PC-9 (cell line): ENCODE data around the gene GPR143. TPM values are rescaled to one million over a fixed set of nuclear protein-coding genes. Genes with fewer than 3 reads are reported as not detected.
A peak's percentile ranks its signal among the peaks of the same experiment; 100 is the strongest.

ENCODE experiments used
- BruUV-seq: library from RNA; stranded (reverse); fragments of 400-500 nt; replicated peaks from 2 replicates; lab custom pipeline; 2021; lab: Mats Ljungman, UMichigan
- CTCF ChIA-PET: fragments of 300-600 bp; sonication (Branson Sonifier 250); formaldehyde crosslinking; loops from one replicate; lab custom pipeline; 2022; ENCODE audit warnings: antibody characterized with exemption; lab: Charles Lee
- POLR2A ChIA-PET: fragments of 300-600 bp; sonication (Branson Sonifier 250); formaldehyde crosslinking; loops from one replicate; lab custom pipeline; 2022; ENCODE audit warnings: antibody characterized with exemption; ENCODE audit not compliant: unreplicated experiment; lab: Charles Lee
- DNase-seq, 2 experiments: peaks; one replicate each; pipeline versions ENCODE4 v3.0.0 to v3.0.0-alpha.2; 2015 to 2022; ENCODE audit warnings: mixed read lengths in 1 of 2
- H2AFZ ChIP-seq: fragments of 200-600 bp; sonication (generic); 2 replicates; pipeline ENCODE4 v1.8.1; 2017; ENCODE audit warnings: antibody characterized with exemption
- H3F3A ChIP-seq: fragments of 200-600 bp; sonication (generic); 2 replicates; pipeline ENCODE4 v1.8.1; 2017; ENCODE audit warnings: antibody characterized with exemption, mild to moderate bottlenecking, low read depth; ENCODE audit not compliant: insufficient read depth
- H3K27ac ChIP-seq: fragments of 200-600 bp; sonication (generic); 2 replicates; pipeline ENCODE4 v1.6.1; 2016; ENCODE audit warnings: mixed run types
- H3K27me3 ChIP-seq: fragments of 200-600 bp; sonication (generic); 2 replicates; pipeline ENCODE4 v1.6.1; 2016; ENCODE audit warnings: low read depth, mixed run types; ENCODE audit not compliant: insufficient read depth
- H3K36me3 ChIP-seq: fragments of 200-600 bp; sonication (generic); 2 replicates; pipeline ENCODE4 v1.6.1; 2016; ENCODE audit warnings: low read depth, mixed run types
- H3K4me1 ChIP-seq: fragments of 200-600 bp; sonication (generic); replicated peaks from 2 replicates; pipeline ENCODE4 v1.6.1; 2016; ENCODE audit warnings: mixed run types; ENCODE audit not compliant: insufficient read depth
- H3K4me2 ChIP-seq: fragments of 200-600 bp; sonication (generic); 2 replicates; pipeline ENCODE4 v1.6.1; 2017; ENCODE audit warnings: mixed run types
- H3K4me3 ChIP-seq: fragments of 200-600 bp; sonication (generic); 2 replicates; pipeline ENCODE4 v1.6.1; 2016; ENCODE audit warnings: mixed run types
- H3K79me2 ChIP-seq: fragments of 200-600 bp; sonication (generic); 2 replicates; pipeline ENCODE4 v1.6.1; 2017; ENCODE audit warnings: low read depth, mixed run types
- H3K9me2 ChIP-seq: fragments of 200-600 bp; sonication (generic); 2 replicates; pipeline ENCODE4 v1.8.1; 2017; ENCODE audit warnings: mild to moderate bottlenecking; ENCODE audit not compliant: insufficient read depth
- H3K9me3 ChIP-seq: fragments of 200-600 bp; sonication (generic); 2 replicates; pipeline ENCODE4 v1.8.1; 2016; ENCODE audit warnings: low read depth; ENCODE audit not compliant: insufficient read depth
- H4K20me1 ChIP-seq: fragments of 200-600 bp; sonication (generic); 2 replicates; pipeline ENCODE4 v1.8.1; 2017; ENCODE audit not compliant: insufficient read depth
- CTCF ChIP-seq: fragments of 200-600 bp; sonication (generic); conservative IDR thresholded peaks from 2 replicates; pipeline ENCODE4 v1.6.1; 2017; ENCODE audit warnings: mixed run types, antibody characterized with exemption, mild to moderate bottlenecking, moderate library complexity
- EZH2 ChIP-seq: fragments of 200-600 bp; sonication (generic); IDR thresholded peaks from 2 replicates; pipeline ENCODE4 v1.8.0; 2017; ENCODE audit warnings: antibody characterized with exemption, low read depth
- intact Hi-C: fragments of 100-400 bp; cut with micrococcal nuclease; formaldehyde crosslinking; loops from one replicate; pipeline ENCODE4 v1.10.0; 2022; ENCODE audit not compliant: unreplicated experiment
- total RNA-seq: library from RNA; stranded (reverse); gene quantifications from 2 replicates; pipeline ENCODE4 v1.2.3, GENCODE V29; 2021

GPR143 gene
- total RNA-seq, 1 experiment from 2014 or later = not detected

GRCh38 chrX:9708923-9709553, 56.6 kb downstream of the GPR143 start:
- 0 out of 2 replicates have a peak overlapping the region, but pooled peaks have one; percentile 12 for H3K27ac ChIP-seq
- ChIA-PET POLR2A (no interaction called here), CTCF (no interaction called here)
- no peak overlapping the region for H3K4me3 ChIP-seq
- DNase-seq = peak; percentile 58 to 72
- peaks cover 9% of the 10 kb centered on the region; the same call in 1 of the 2 replicates for H3K36me3 ChIP-seq
- H3K4me1 ChIP-seq = peaks cover 13% of the 10 kb centered on the region
- no peaks in the 10 kb centered on the region for H3F3A ChIP-seq
- no TSS peak for BruUV-seq
- no peaks in the 10 kb centered on the region for H3K9me2 ChIP-seq
- H3K9me3 ChIP-seq = no peaks in the 10 kb centered on the region
- TF ChIP-seq EZH2 (no peak), CTCF (peak; percentile 84)
- H3K4me2 ChIP-seq = peak overlapping the region; percentile 53
- no peak overlapping the region for H2AFZ ChIP-seq
- H3K27me3 ChIP-seq = no peaks in the 10 kb centered on the region
- H3K79me2 ChIP-seq = no peaks in the 10 kb centered on the region
- no peaks in the 10 kb centered on the region for H4K20me1 ChIP-seq
- intact Hi-C loops = loop anchor here (2.0 to 10.0 kb wide), 4 partner anchors 247 to 964 kb away; no protein-coding TSS in a partner anchor

DNA sequence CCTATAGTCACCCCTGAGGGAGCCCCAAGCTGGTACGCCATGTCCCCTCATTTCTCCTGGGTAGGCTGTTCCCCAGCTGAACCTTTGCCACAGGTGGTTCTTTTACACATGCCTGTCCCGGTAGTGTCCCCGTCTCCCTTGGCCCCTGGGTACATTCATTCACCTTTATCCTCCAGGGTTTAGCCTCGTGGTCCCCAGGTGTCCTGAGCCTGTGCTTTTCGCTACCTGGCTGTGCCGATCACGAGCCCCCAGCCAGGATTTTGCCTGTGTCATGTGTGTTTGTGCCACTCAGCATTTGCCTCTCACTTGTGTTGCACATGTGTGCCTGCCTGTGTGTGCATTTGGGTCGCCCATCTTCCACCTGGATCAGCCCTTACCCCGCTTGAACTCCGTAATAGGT, 57.6 kb downstream of the GPR143 start:
- TF ChIP-seq CTCF (no peak), EZH2 (no peak)
- Histone ChIP-seq H3K36me3 (peaks cover 9% of the 10 kb centered on the region; the same call in 1 of the 2 replicates), H2AFZ (no peak overlapping the region), H3K27me3 (no peaks in the 10 kb centered on the region), H3K4me1 (peaks cover 13% of the 10 kb centered on the region), H3K27ac (no peak overlapping the region), H3F3A (no peaks in the 10 kb centered on the region), H3K79me2 (no peaks in the 10 kb centered on the region), H4K20me1 (no peaks in the 10 kb centered on the region), H3K4me2 (peak overlapping the region; percentile 53; the same call in 1 of the 2 replicates), H3K9me2 (no peaks in the 10 kb centered on the region), H3K4me3 (no peak overlapping the region), H3K9me3 (no peaks in the 10 kb centered on the region)
- no TSS peak for BruUV-seq
- intact Hi-C loops = loop anchor here (2.0 to 10.0 kb wide), 4 partner anchors 246 to 963 kb away; no protein-coding TSS in a partner anchor
- no peak for DNase-seq
- POLR2A ChIA-PET = no interaction called here
- CTCF ChIA-PET = interaction anchor here (0.6 kb wide), 1 partner anchor 737 kb away, joined by 3 read pairs; no protein-coding TSS in a partner anchor

DNA sequence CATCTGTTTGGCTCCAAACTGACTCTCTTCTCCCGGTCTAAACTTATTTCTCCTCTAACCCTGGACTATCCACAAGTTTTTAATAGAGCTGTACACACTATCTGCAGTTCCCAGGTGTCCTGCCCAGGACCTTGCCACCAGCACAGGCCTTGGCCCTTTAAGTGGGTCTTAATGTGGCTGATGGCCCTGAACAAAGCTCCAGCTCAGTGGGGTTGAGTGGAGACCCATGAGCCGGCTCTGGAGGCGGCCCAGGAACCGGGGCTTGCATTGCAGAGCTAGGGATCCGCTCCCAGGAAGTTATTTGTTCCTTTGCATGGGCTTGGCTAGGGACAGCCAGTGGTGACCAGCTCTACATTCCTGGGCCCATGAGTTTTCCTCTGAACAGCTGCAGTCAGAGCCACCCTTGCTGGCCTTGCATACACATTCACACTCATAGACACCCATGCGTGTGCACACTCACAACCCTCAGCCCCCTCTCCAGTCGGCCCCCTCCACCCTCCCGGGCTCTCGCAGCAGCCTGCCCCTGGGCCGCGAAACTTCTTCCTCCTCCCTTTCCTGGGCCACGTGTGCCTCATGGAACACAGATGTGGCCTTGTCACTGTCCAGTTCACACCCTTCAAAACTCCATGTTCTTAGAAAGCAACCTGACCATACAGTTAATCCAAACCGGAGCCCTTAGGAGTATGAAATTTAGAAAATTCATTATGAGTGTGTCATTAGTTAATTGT, 58.2 kb downstream of the GPR143 start:
- no peaks in the 10 kb centered on the region for H3K9me2 ChIP-seq
- CTCF ChIA-PET = no interaction called here

More for the DNA sequence above, 58.2 kb downstream of the GPR143 start:
- no peak for DNase-seq
- Histone ChIP-seq H3K9me3 (no peaks in the 10 kb centered on the region), H3K79me2 (no peaks in the 10 kb centered on the region), H4K20me1 (no peaks in the 10 kb centered on the region), H3K4me3 (no peak overlapping the region), H3F3A (no peaks in the 10 kb centered on the region), H3K36me3 (peaks cover 9% of the 10 kb centered on the region; the same call in 1 of the 2 replicates), H2AFZ (no peak overlapping the region), H3K27ac (no peak overlapping the region), H3K4me2 (no peak overlapping the region), H3K27me3 (no peaks in the 10 kb centered on the region), H3K4me1 (peaks cover 13% of the 10 kb centered on the region)
- intact Hi-C loops = loop anchor here (2.0 to 10.0 kb wide), 4 partner anchors 245 to 963 kb away; no protein-coding TSS in a partner anchor
- POLR2A ChIA-PET = no interaction called here
- no peak for TF ChIP-seq CTCF
- TF ChIP-seq EZH2 = no peak
- no TSS peak for BruUV-seq
